Activated CD4-positive, alpha-beta memory T cell treated with anti-CD3 and anti-CD28 coated beads for 36 hours (primary cell): Measurements from ENCODE around the gene NFE2. TPM values are rescaled to one million over a fixed set of nuclear protein-coding genes. Genes with fewer than 3 reads are reported as not detected.

ENCODE experiments used
- CTCF ChIA-PET: fragments of 350-600 bp; sonication (Branson Sonifier 250); formaldehyde crosslinking; loops from one replicate; lab custom pipeline; 2021; ENCODE audit warnings: antibody characterized with exemption, inconsistent platforms; lab: Charles Lee
- POLR2A ChIA-PET: fragments of 350-600 bp; sonication (Branson Sonifier 250); formaldehyde crosslinking; loops from one replicate; lab custom pipeline; 2021; ENCODE audit warnings: antibody characterized with exemption; lab: Charles Lee
- DNase-seq: peaks from one replicate; pipeline ENCODE4 v3.0.0-alpha.2; 2020
- H3K27ac Mint-ChIP-seq: one replicate; pipeline ENCODE4 v1.8.0; 2021; ENCODE audit warnings: mixed read lengths
- H3K27me3 Mint-ChIP-seq: one replicate; pipeline ENCODE4 v1.8.0; 2021; ENCODE audit warnings: mixed read lengths
- H3K36me3 Mint-ChIP-seq: one replicate; pipeline ENCODE4 v1.8.0; 2021; ENCODE audit warnings: mixed read lengths
- H3K4me1 Mint-ChIP-seq: one replicate; pipeline ENCODE4 v1.8.0; 2021; ENCODE audit warnings: low read depth, mixed read lengths
- H3K4me3 Mint-ChIP-seq: one replicate; pipeline ENCODE4 v1.8.0; 2021; ENCODE audit warnings: mild to moderate bottlenecking, mixed read lengths
- H3K9me3 Mint-ChIP-seq: one replicate; pipeline ENCODE4 v1.8.0; 2021; ENCODE audit warnings: mixed read lengths
- intact Hi-C: fragments of 100-400 bp; cut with micrococcal nuclease; formaldehyde crosslinking; loops from one replicate; pipeline ENCODE4 v1.15.1; 2023
- total RNA-seq, 2 experiments: library from RNA; stranded (reverse); gene quantifications; one replicate each; pipeline ENCODE4 v1.2.3, GENCODE V29; 2021

The NFE2 gene
- total RNA-seq = not detected

GRCh38 chr12:54300732-54301427, at the start of gene NFE2:
NFE2 (minus strand) TSS chr12:54301015; CDS start chr12:54295248, 5,767 bp downstream.
- ChIA-PET CTCF (interaction anchor here (1.0 to 4.0 kb wide), 6 partner anchors 14 to 98 kb away, joined by 3 to 13 read pairs (median 5); partner anchors contain the start of gene COPZ1), POLR2A (no interaction called here)
- intact Hi-C loops = no loop called here
- Mint-ChIP-seq H3K27me3 (peaks cover 47% of the 10 kb centered on the region), H3K4me3 (peak within 1 kb of the TSS; percentile 21), H3K27ac (no peak within 1 kb of the TSS), H3K4me1 (peaks cover 9% of the 10 kb centered on the region), H3K9me3 (no peaks in the 10 kb centered on the region), H3K36me3 (no peaks in the 10 kb centered on the region)
- peak; percentile 56 for DNase-seq

GRCh38 chr12:54349679-54350078, 48.9 kb upstream of the NFE2 start:
- Mint-ChIP-seq H3K4me1 (peaks cover 15% of the 10 kb centered on the region), H3K9me3 (no peaks in the 10 kb centered on the region), H3K36me3 (peaks cover 44% of the 10 kb centered on the region), H3K27me3 (no peaks in the 10 kb centered on the region), H3K27ac (no peak overlapping the region), H3K4me3 (no peak overlapping the region)
- ChIA-PET POLR2A (no interaction called here), CTCF (interaction anchor here (1.0 to 1.3 kb wide), 2 partner anchors 19 to 56 kb away, joined by 3 to 4 read pairs; no protein-coding TSS in a partner anchor)
- intact Hi-C loops = no loop called here
- no peak for DNase-seq

- H3K4me1 Mint-ChIP-seq = peaks cover 15% of the 10 kb centered on the region
- CTCF ChIA-PET = no interaction called here
These were observed 48.2 kb upstream of the NFE2 start for GRCh38 chr12:54349036-54349435.

GRCh38 chr12:54341378-54342300, 40.8 kb upstream of the NFE2 start:
- no peak overlapping the region for H3K27ac Mint-ChIP-seq
- H3K4me3 Mint-ChIP-seq = no peak overlapping the region
- intact Hi-C loops = no loop called here
- ChIA-PET POLR2A (interaction anchor here (0.6 kb wide), 1 partner anchor 135 kb away, joined by 3 read pairs; no protein-coding TSS in a partner anchor), CTCF (interaction anchor here (0.7 to 2.5 kb wide), 5 partner anchors 17 to 141 kb away, joined by 3 to 13 read pairs (median 4); partner anchors contain the start of gene COPZ1)
- DNase-seq = no peak
- peaks cover 23% of the 10 kb centered on the region for H3K36me3 Mint-ChIP-seq
- H3K27me3 Mint-ChIP-seq = no peaks in the 10 kb centered on the region
- H3K9me3 Mint-ChIP-seq = no peaks in the 10 kb centered on the region
- peaks cover 8% of the 10 kb centered on the region for H3K4me1 Mint-ChIP-seq

More at GRCh38 chr12:54349036-54349435, 48.2 kb upstream of the NFE2 start:
- intact Hi-C loops = no loop called here
- Mint-ChIP-seq H3K4me3 (no peak overlapping the region), H3K27me3 (no peaks in the 10 kb centered on the region), H3K9me3 (no peaks in the 10 kb centered on the region), H3K27ac (no peak overlapping the region), H3K36me3 (peaks cover 44% of the 10 kb centered on the region)
- DNase-seq = no peak
- POLR2A ChIA-PET = no interaction called here

GRCh38 chr12:54340846-54341245, 40.0 kb upstream of the NFE2 start:
- H3K4me1 Mint-ChIP-seq = peaks cover 11% of the 10 kb centered on the region
- POLR2A ChIA-PET = interaction anchor here (0.6 kb wide), 1 partner anchor 134 kb away, joined by 3 read pairs; no protein-coding TSS in a partner anchor
- intact Hi-C loops = no loop called here
- H3K4me3 Mint-ChIP-seq = no peak overlapping the region
- DNase-seq = no peak
- no peaks in the 10 kb centered on the region for H3K9me3 Mint-ChIP-seq
- no peaks in the 10 kb centered on the region for H3K27me3 Mint-ChIP-seq
- H3K36me3 Mint-ChIP-seq = peaks cover 23% of the 10 kb centered on the region
- CTCF ChIA-PET = interaction anchor here (1.5 to 1.6 kb wide), 2 partner anchors 58 to 140 kb away, joined by 4 to 8 read pairs; no protein-coding TSS in a partner anchor
- H3K27ac Mint-ChIP-seq = no peak overlapping the region

- intact Hi-C loops = no loop called here
- POLR2A ChIA-PET = no interaction called here
- no peak overlapping the region for H3K4me3 Mint-ChIP-seq
- H3K4me1 Mint-ChIP-seq = peaks cover 12% of the 10 kb centered on the region
- no peak for DNase-seq
- CTCF ChIA-PET = interaction anchor here (1.0 to 6.8 kb wide), 5 partner anchors 13 to 119 kb away, joined by 3 to 84 read pairs (median 9); partner anchors contain the start of gene COPZ1
- H3K9me3 Mint-ChIP-seq = no peaks in the 10 kb centered on the region
- peaks cover 16% of the 10 kb centered on the region for H3K36me3 Mint-ChIP-seq
- H3K27me3 Mint-ChIP-seq = no peaks in the 10 kb centered on the region
- no peak overlapping the region for H3K27ac Mint-ChIP-seq
These were observed 38.0 kb upstream of the NFE2 start for GRCh38 chr12:54338698-54339296.

- Mint-ChIP-seq H3K9me3 (no peaks in the 10 kb centered on the region), H3K27me3 (no peaks in the 10 kb centered on the region), H3K36me3 (peaks cover 10% of the 10 kb centered on the region), H3K4me1 (peaks cover 18% of the 10 kb centered on the region), H3K27ac (no peak overlapping the region), H3K4me3 (no peak overlapping the region)
- no peak for DNase-seq
- POLR2A ChIA-PET = interaction anchor here (2.1 kb wide), 1 partner anchor 21 kb away, joined by 7 read pairs; no protein-coding TSS in a partner anchor
- CTCF ChIA-PET = interaction anchor here (1.0 to 6.8 kb wide), 15 partner anchors 9 to 122 kb away, joined by 3 to 84 read pairs (median 8); partner anchors contain the start of gene COPZ1
- intact Hi-C loops = no loop called here
These were observed 37.2 kb upstream of the NFE2 start for GRCh38 chr12:54337854-54338650.

GRCh38 chr12:54337280-54337842, 36.5 kb upstream of the NFE2 start:
- intact Hi-C loops = no loop called here
- Mint-ChIP-seq H3K27ac (no peak overlapping the region), H3K4me3 (no peak overlapping the region), H3K27me3 (no peaks in the 10 kb centered on the region), H3K9me3 (no peaks in the 10 kb centered on the region), H3K36me3 (peaks cover 5% of the 10 kb centered on the region), H3K4me1 (peaks cover 18% of the 10 kb centered on the region)
- no peak for DNase-seq
- ChIA-PET CTCF (interaction anchor here (0.7 to 6.8 kb wide), 21 partner anchors 8 to 121 kb away, joined by 3 to 84 read pairs (median 6); partner anchors contain the start of gene COPZ1), POLR2A (interaction anchor here (2.1 kb wide), 1 partner anchor 21 kb away, joined by 7 read pairs; no protein-coding TSS in a partner anchor)

- POLR2A ChIA-PET = interaction anchor here (0.7 to 2.1 kb wide), 3 partner anchors 8 to 54 kb away, joined by 3 to 8 read pairs (median 4); partner anchors contain the start of genes CBX5 and COPZ1
- Mint-ChIP-seq H3K4me3 (no peak overlapping the region), H3K27me3 (no peaks in the 10 kb centered on the region), H3K9me3 (no peaks in the 10 kb centered on the region), H3K4me1 (peaks cover 45% of the 10 kb centered on the region), H3K36me3 (peaks cover 2% of the 10 kb centered on the region), H3K27ac (no peak overlapping the region)
- no peak for DNase-seq
- CTCF ChIA-PET = interaction anchor here (1.0 to 6.8 kb wide), 11 partner anchors 8 to 113 kb away, joined by 3 to 84 read pairs (median 6); partner anchors contain the start of gene COPZ1
- intact Hi-C loops = no loop called here
These were observed 32.7 kb upstream of the NFE2 start for GRCh38 chr12:54333420-54334034.

GRCh38 chr12:54331461-54331860, 30.6 kb upstream of the NFE2 start:
- H3K9me3 Mint-ChIP-seq = no peaks in the 10 kb centered on the region

More at GRCh38 chr12:54331461-54331860, 30.6 kb upstream of the NFE2 start:
- Mint-ChIP-seq H3K4me3 (no peak overlapping the region), H3K27me3 (no peaks in the 10 kb centered on the region), H3K27ac (peak overlapping the region; percentile 56), H3K4me1 (peaks cover 49% of the 10 kb centered on the region), H3K36me3 (peaks cover 2% of the 10 kb centered on the region)
- intact Hi-C loops = no loop called here
- ChIA-PET CTCF (interaction anchor here (1.8 to 3.1 kb wide), 4 partner anchors 26 to 80 kb away, joined by 4 to 14 read pairs (median 6); no protein-coding TSS in a partner anchor), POLR2A (no interaction called here)
- DNase-seq = no peak
